Stimulated activated CD4-positive, alpha-beta T cell treated with anti-CD3 and anti-CD28 coated beads, Interleukin-12 subunit alpha, Interleukin-12 subunit beta, amount 100 ng/mL, for 48 hours (primary cell): ENCODE results near the gene FCGBP.
"Not testable (repeated sequence)": the region's sequence is repeated elsewhere in the genome, so short reads cannot be mapped to it uniquely, and the experiment has no call there.

ENCODE experiments used
- DNase-seq, 3 donors: peaks; one replicate each; pipeline ENCODE4 v3.0.0-alpha.2; 2020; ENCODE audit warnings: low read depth in 2 of 3, low spot score in 1 of 3

Gene FCGBP

GRCh38 chr19:39892506-39892902 lies 41.9 kb downstream of the FCGBP start:
- not testable (repeated sequence) for DNase-seq

GRCh38 chr19:39891660-39892505 lies 42.6 kb downstream of the FCGBP start:
- not testable (repeated sequence) for DNase-seq

GRCh38 chr19:39890755-39891551 lies 43.5 kb downstream of the FCGBP start:
- DNase-seq, result no peak

GRCh38 chr19:39889872-39890754 lies 44.3 kb downstream of the FCGBP start:
- not testable (repeated sequence) for DNase-seq

GRCh38 chr19:39887456-39887951 lies 46.9 kb downstream of the FCGBP start:
- DNase-seq, result not testable (repeated sequence)

GRCh38 chr19:39885821-39886554 lies 48.4 kb downstream of the FCGBP start:
- DNase-seq, result not testable (repeated sequence)

GRCh38 chr19:39884721-39885120 lies 49.7 kb downstream of the FCGBP start:
- DNase-seq, result not testable (repeated sequence)
